Epithelial cell of proximal tubule (primary cell): ENCODE data around the gene CARD6. TPM values are rescaled to one million over a fixed set of nuclear protein-coding genes. Genes with fewer than 3 reads are reported as not detected.
"Not testable (repeated sequence)": the region's sequence is repeated elsewhere in the genome, so short reads cannot be mapped to it uniquely, and the experiment has no call there.

Experiments
- DNase-seq: peaks from one replicate; pipeline ENCODE4 v3.0.0-alpha.2; 2011; ENCODE audit warnings: low read depth
- H3K4me3 ChIP-seq: 2 replicates; pipeline ENCODE4 v1.5.1; 2011; ENCODE audit warnings: low read depth, mild to moderate bottlenecking, low read length
- total RNA-seq: library from RNA; depleted of rRNA; stranded (reverse); fragments of >200 nt; gene quantifications from 2 replicates; pipeline ENCODE4 v1.2.3, GENCODE V29; 2015
- TF ChIP-seq, protein P1 (sequence below): conservative IDR thresholded peaks from 2 replicates; pipeline ENCODE4 v1.5.1; 2012; ENCODE audit warnings: low read depth, mild to moderate bottlenecking, low read length

The CARD6 gene
- total RNA-seq, 1 donor from 2014 or later, result 0.63 TPM

DNA sequence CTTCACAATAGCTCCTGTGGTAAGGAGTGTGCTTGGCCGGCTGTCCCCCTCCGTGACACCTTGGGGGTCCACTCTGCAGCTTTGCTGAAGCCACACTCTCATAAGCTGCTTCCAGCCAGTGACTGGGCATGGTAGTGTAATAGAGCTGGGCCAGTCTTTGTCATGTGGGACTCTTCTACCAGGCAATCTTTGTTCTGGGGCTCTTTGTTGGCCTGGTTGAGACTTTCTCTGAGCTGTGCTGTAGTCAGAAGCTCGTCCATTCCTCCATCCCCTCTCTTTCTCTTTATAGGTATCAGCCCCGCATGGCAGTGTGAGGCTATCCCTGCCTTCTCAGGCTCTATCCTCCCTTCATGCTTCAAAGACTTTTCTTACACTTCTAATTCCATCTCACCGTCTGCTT is 25.7 kb downstream of the CARD6 start:
- DNase-seq, result no peak
- TF ChIP-seq, protein P1, sequence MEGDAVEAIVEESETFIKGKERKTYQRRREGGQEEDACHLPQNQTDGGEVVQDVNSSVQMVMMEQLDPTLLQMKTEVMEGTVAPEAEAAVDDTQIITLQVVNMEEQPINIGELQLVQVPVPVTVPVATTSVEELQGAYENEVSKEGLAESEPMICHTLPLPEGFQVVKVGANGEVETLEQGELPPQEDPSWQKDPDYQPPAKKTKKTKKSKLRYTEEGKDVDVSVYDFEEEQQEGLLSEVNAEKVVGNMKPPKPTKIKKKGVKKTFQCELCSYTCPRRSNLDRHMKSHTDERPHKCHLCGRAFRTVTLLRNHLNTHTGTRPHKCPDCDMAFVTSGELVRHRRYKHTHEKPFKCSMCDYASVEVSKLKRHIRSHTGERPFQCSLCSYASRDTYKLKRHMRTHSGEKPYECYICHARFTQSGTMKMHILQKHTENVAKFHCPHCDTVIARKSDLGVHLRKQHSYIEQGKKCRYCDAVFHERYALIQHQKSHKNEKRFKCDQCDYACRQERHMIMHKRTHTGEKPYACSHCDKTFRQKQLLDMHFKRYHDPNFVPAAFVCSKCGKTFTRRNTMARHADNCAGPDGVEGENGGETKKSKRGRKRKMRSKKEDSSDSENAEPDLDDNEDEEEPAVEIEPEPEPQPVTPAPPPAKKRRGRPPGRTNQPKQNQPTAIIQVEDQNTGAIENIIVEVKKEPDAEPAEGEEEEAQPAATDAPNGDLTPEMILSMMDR, result no peak
- H3K4me3 ChIP-seq, result no peak overlapping the region

DNA sequence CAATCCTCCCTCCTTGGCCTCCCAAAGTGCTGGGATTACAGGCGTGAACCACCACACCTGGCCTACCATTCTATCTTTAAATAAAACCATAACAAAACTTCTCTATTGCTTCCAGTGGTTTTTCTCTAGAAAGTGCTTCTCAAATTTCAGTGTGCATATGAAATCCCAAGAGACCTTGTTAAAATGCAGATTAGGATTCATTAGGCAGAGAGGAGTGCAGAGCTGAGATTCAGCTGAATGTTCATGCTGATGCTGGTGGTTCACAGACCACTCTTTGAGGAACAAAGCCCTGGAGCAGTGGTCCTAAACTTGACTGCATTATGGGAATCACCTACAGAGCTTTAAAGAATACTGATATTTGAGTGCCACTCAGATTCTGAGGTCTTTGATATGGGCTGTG is 28.2 kb downstream of the CARD6 start:
- DNase-seq, result no peak
- H3K4me3 ChIP-seq, result no peak overlapping the region
- TF ChIP-seq, protein P1, result no peak

DNA sequence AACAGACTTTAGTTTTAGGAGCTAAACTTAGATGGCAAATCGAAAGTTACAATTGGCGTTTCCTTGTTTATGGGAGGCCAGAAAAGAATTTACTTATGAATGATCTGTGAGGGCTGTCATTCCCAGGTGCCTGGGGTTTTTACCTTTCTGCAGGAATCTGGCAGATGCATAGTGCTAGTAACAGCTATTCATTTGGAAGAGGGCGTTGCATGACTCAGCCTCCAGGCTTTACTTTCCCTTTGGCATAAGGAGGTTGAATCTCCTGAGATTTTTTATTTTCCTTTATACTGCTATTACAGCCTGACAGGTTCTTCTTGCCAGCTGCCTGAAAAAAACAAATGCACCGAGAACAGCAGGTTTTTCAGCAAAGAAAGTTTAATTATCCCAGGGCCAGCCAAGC is 30.0 kb downstream of the CARD6 start:
- H3K4me3 ChIP-seq, result no peak overlapping the region
- no peak for DNase-seq
- TF ChIP-seq, protein P1, result no peak

DNA sequence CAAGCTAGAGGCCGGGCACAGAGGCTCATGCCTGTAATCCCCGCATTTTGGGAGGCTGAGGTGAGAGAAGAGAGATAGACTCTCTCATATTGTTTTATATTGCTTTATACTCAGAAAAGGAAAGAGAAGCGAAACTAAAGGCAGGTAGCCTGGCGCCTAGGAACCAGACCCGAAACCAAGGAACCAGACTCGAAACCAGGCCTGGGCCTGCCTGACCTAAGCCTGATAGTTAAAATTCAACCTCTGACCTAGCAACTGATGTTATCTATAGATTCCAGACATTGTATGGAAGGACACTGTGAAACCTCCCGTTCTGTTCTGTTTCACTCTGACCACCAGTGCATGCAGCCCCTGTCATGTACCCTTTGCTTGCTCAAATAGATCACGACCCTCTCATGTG is 31.1 kb downstream of the CARD6 start:
- not testable (repeated sequence) for H3K4me3 ChIP-seq, DNase-seq

DNA sequence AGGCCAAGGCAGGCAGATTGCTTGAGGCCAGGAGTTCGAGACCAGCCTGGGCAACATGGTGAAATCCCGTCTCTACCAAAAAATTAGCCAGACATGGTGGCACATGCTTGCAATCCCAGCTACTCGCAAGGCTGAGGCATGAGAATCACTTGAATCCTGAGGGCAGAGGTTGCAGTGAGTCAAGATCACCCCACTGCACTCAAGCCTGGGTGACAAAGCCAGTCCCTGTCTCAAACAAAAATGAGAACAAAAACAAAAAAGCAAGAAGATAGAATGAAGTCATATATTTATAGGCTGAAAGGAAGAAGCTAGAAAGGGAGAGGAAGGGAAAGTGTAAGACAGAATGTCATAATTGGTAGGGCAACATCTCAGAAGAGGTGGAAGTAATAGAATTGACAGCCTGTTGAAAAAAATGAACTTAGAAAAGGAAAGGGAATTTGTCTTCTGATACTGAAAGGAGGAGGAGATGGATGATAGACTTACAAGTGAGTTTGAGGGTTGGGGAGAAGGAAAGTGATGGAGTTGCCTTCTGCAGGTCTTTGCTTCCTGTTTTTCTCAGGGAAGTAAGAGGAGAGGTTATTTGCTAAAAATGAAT is 32.2 kb downstream of the CARD6 start:
- H3K4me3 ChIP-seq, result no peak overlapping the region
- TF ChIP-seq, protein P1, result no peak
- DNase-seq, result no peak

DNA sequence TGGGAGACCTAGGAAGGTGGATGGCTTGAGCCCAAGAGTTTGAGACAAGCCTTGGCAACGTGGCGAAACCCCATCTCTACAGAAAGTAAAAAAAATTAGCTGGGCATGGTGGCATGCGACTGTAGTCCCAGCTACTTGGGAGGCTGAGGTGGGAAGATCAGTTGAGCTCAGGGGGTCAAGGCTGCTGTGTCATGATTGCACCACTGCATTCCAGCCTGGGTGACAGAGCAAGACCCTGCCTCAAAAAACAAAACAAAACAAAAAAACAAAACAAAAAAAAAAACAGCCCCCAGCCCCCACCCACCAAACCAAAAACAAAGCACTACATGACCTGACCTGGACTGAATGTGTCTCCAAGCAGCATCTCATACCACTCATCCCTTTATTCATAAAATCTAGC is 34.8 kb downstream of the CARD6 start:
- no peak overlapping the region for H3K4me3 ChIP-seq
- no peak for DNase-seq
- TF ChIP-seq, protein P1, result no peak

DNA sequence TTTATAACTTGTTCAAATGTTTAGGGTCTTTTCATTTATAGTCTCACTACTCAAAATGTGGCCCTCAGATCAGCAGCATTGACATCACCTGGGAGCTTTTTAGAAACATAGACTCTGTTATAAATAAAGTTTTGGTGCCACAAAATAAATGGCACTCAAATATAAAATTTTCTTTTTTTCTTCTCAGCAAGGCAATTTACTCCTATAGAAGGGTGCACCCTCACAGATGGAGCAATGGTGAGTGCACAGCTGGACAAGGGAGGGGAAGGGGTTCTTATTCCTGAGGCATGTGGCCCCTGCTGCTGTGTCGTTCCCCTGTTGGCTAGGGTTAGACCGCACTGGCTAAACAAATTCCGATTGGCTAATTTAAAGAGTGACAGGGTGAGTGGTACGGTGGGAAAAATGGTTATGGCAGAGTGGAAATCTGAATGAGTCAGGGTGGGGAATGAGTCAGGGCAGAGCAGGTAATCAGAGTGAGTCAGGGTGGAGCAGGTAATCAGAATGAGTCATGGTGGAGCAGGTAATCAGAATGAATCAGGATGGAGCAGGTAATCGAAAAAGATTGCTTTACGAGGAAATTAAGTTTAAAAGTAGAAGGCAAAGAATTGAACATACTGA is 36.3 kb downstream of the CARD6 start:
- no peak overlapping the region for H3K4me3 ChIP-seq
- no peak for DNase-seq
- TF ChIP-seq, protein P1, result no peak
